ENCODE measurements around the gene ZDHHC19. TPM values are rescaled to one million over a fixed set of nuclear protein-coding genes. Genes with fewer than 3 reads are reported as not detected.
A peak's percentile ranks its signal among the peaks of the same experiment; 100 is the strongest.

Gene ZDHHC19
- total RNA-seq, 1 donor from 2014 or later = 1.0 TPM

- no peak for DNase-seq
- TF ChIP-seq, protein P1, sequence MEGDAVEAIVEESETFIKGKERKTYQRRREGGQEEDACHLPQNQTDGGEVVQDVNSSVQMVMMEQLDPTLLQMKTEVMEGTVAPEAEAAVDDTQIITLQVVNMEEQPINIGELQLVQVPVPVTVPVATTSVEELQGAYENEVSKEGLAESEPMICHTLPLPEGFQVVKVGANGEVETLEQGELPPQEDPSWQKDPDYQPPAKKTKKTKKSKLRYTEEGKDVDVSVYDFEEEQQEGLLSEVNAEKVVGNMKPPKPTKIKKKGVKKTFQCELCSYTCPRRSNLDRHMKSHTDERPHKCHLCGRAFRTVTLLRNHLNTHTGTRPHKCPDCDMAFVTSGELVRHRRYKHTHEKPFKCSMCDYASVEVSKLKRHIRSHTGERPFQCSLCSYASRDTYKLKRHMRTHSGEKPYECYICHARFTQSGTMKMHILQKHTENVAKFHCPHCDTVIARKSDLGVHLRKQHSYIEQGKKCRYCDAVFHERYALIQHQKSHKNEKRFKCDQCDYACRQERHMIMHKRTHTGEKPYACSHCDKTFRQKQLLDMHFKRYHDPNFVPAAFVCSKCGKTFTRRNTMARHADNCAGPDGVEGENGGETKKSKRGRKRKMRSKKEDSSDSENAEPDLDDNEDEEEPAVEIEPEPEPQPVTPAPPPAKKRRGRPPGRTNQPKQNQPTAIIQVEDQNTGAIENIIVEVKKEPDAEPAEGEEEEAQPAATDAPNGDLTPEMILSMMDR (IDR thresholded peaks at IDR 0.05) = no peak
- H3K9me3 ChIP-seq = no peaks in the 10 kb centered on the region
- H3K36me3 ChIP-seq = no peaks in the 10 kb centered on the region
- H3K27me3 ChIP-seq (ENCODE audit: low read depth) = no peaks in the 10 kb centered on the region
- intact Hi-C loops (cut with DNase I) = no loop called here
- H3K27ac ChIP-seq = peak overlapping the region; percentile 60
- peaks cover 8% of the 10 kb centered on the region for H3K4me1 ChIP-seq
- peak overlapping the region; percentile 23 for H3K4me3 ChIP-seq
- ATAC-seq = peak; percentile 68
Measured at GRCh38 chr3:196179380-196180308, 31.6 kb downstream of the ZDHHC19 start.

GRCh38 chr3:196178993-196179379 is 32.2 kb downstream of the ZDHHC19 start:
- Histone ChIP-seq H3K4me1 (peaks cover 8% of the 10 kb centered on the region), H3K4me3 (no peak overlapping the region), H3K27ac (no peak overlapping the region), H3K27me3 (ENCODE audit: low read depth) (no peaks in the 10 kb centered on the region), H3K36me3 (no peaks in the 10 kb centered on the region), H3K9me3 (no peaks in the 10 kb centered on the region)
- TF ChIP-seq, protein P1 (IDR thresholded peaks at IDR 0.05) = no peak
- intact Hi-C loops (cut with DNase I) = no loop called here
- DNase-seq (no peak), ATAC-seq (no peak)

DNA sequence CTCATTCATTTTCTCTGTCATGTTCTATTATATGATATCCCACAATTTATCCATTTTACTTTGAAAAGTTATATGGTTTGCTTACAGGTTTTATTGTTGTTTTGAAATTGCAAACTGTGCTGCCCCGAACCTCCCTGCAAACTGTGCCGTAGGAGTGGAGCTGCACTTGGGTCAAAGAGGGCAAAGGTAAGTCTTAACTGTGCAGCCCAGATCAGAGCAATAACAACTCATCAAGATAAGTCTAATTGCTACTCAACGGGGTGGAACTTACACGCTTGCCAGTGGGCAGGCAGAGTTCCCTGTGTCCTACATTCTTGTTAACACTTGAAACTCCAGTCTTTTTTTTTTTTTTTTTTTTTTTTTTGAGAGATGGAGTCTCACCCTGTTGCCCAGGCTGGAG is 33.2 kb downstream of the ZDHHC19 start:
- Histone ChIP-seq H3K4me3 (no peak overlapping the region), H3K4me1 (peaks cover 8% of the 10 kb centered on the region), H3K9me3 (no peaks in the 10 kb centered on the region), H3K27me3 (ENCODE audit: low read depth) (no peaks in the 10 kb centered on the region), H3K36me3 (no peaks in the 10 kb centered on the region), H3K27ac (no peak overlapping the region)
- ATAC-seq (no peak), DNase-seq (no peak)
- TF ChIP-seq, protein P1 (IDR thresholded peaks at IDR 0.05) = no peak
- intact Hi-C loops (cut with DNase I) = no loop called here

GRCh38 chr3:196177567-196177966 is 33.6 kb downstream of the ZDHHC19 start:
- no peaks in the 10 kb centered on the region for H3K9me3 ChIP-seq
- H3K4me3 ChIP-seq = no peak overlapping the region
- no peaks in the 10 kb centered on the region for H3K27me3 ChIP-seq (ENCODE audit: low read depth)
- TF ChIP-seq, protein P1 (IDR thresholded peaks at IDR 0.05) = no peak
- intact Hi-C loops (cut with DNase I) = no loop called here
- ATAC-seq (no peak), DNase-seq (no peak)
- no peaks in the 10 kb centered on the region for H3K36me3 ChIP-seq
- H3K4me1 ChIP-seq = peaks cover 8% of the 10 kb centered on the region
- no peak overlapping the region for H3K27ac ChIP-seq

- Histone ChIP-seq H3K36me3 (no peaks in the 10 kb centered on the region), H3K27me3 (ENCODE audit: low read depth) (no peaks in the 10 kb centered on the region), H3K4me3 (no peak overlapping the region), H3K27ac (no peak overlapping the region), H3K4me1 (peaks cover 8% of the 10 kb centered on the region), H3K9me3 (no peaks in the 10 kb centered on the region)
- DNase-seq (peak; percentile 32), ATAC-seq (no peak)
- intact Hi-C loops (cut with DNase I) = no loop called here
- TF ChIP-seq, protein P1 (IDR thresholded peaks at IDR 0.05) = no peak
Measured at GRCh38 chr3:196175722-196176121, 35.5 kb downstream of the ZDHHC19 start.

Measured in lower lobe of right lung (tissue), 2 donors.